Fibroblast of lung (primary cell): ENCODE results near the gene NOVA2. TPM values are rescaled to one million over a fixed set of nuclear protein-coding genes. Genes with fewer than 3 reads are reported as not detected.

Experiments used
- DNase-seq, 2 donors: peaks; one replicate each; pipeline versions ENCODE4 v3.0.0 to v3.0.0-alpha.2; 2010; ENCODE audit warnings: low read depth in 2 of 2
- H2AFZ ChIP-seq: 2 replicates; pipeline ENCODE4 v1.5.1; 2012; ENCODE audit warnings: low read length, control low read depth, inconsistent platforms
- H3K27ac ChIP-seq: 2 replicates; pipeline ENCODE4 v1.5.1; 2011; ENCODE audit warnings: low read length, control low read depth; ENCODE audit not compliant: insufficient read depth
- H3K27me3 ChIP-seq: 2 replicates; pipeline ENCODE4 v1.5.1; 2011; ENCODE audit warnings: mild to moderate bottlenecking, low read length; ENCODE audit not compliant: control insufficient read depth, insufficient read depth
- H3K36me3 ChIP-seq: 2 replicates; pipeline ENCODE4 v1.5.1; 2011; ENCODE audit warnings: low read length; ENCODE audit not compliant: control insufficient read depth, insufficient read depth
- H3K4me1 ChIP-seq: 2 replicates; pipeline ENCODE4 v1.5.1; 2011; ENCODE audit warnings: low read length; ENCODE audit not compliant: control insufficient read depth, insufficient read depth; ENCODE audit errors: extremely low read depth
- H3K4me2 ChIP-seq: 2 replicates; pipeline ENCODE4 v1.5.1; 2011; ENCODE audit warnings: low read length, control low read depth; ENCODE audit not compliant: insufficient read depth; ENCODE audit errors: extremely low read depth
- H3K4me3 ChIP-seq, 4 experiments: fragments of 200-600 bp in 1 of 4; sonication (generic) in 1 of 4; replicated peaks in 1 of 4; 2 replicates each; pipeline ENCODE4 v1.5.1; 2011 to 2016; ENCODE audit warnings: low read length in 4 of 4, low read depth in 3 of 4, mild to moderate bottlenecking in 3 of 4, control low read depth in 2 of 4, inconsistent platforms in 1 of 4, mixed read lengths in 1 of 4; ENCODE audit not compliant: insufficient read depth in 1 of 4; ENCODE audit errors: control extremely low read depth in 1 of 4
- H3K79me2 ChIP-seq: 2 replicates; pipeline ENCODE4 v1.5.1; 2012; ENCODE audit warnings: mild to moderate bottlenecking, low read length, inconsistent platforms; ENCODE audit not compliant: control insufficient read depth, insufficient read depth
- H3K9ac ChIP-seq: 2 replicates; pipeline ENCODE4 v1.5.1; 2011; ENCODE audit warnings: mild to moderate bottlenecking, low read length, control low read depth; ENCODE audit not compliant: insufficient read depth
- H3K9me3 ChIP-seq: 2 replicates; pipeline ENCODE4 v1.5.1; 2012; ENCODE audit warnings: low read depth, low read length; ENCODE audit not compliant: control insufficient read depth, insufficient read depth
- H4K20me1 ChIP-seq: 2 replicates; pipeline ENCODE4 v1.5.1; 2011; ENCODE audit warnings: low read length; ENCODE audit not compliant: control insufficient read depth, insufficient read depth; ENCODE audit errors: extremely low read depth
- EZH2 ChIP-seq: IDR thresholded peaks from 2 replicates; pipeline ENCODE4 v1.5.1; 2012; ENCODE audit warnings: low read length, control low read depth, mild to moderate bottlenecking; ENCODE audit errors: missing control alignments
- polyA plus RNA-seq, 2 donors: library from polyadenylated mRNA; depleted of rRNA in 1 of 2; stranded (reverse) in 1 of 2; unstranded in 1 of 2; fragments of >200 nt; gene quantifications; 2 replicates each; pipeline ENCODE4 v1.2.1, GENCODE V29; 2011 to 2012; ENCODE audit warnings: missing spikeins in 1 of 2
- total RNA-seq: library from RNA; depleted of rRNA; stranded (reverse); fragments of >200 nt; gene quantifications from 2 replicates; pipeline ENCODE4 v1.2.1, GENCODE V29; 2014
- TF ChIP-seq, protein P1 (sequence below), 2 donors: IDR thresholded peaks in 1 of 2; conservative IDR thresholded peaks in 1 of 2; 1 replicate in 1 of 2; 2 replicates in 1 of 2; pipeline ENCODE4 v1.5.1; 2011 to 2012; ENCODE audit warnings: low read length in 2 of 2, control low read depth in 1 of 2, inconsistent platforms in 1 of 2, low read depth in 1 of 2, mild to moderate bottlenecking in 1 of 2

Gene NOVA2
- total and polyA plus RNA-seq, 2 donors (not counting 1 experiment from before 2014, with no cell fraction given), result 0.01 TPM; not detected in 1

DNA sequence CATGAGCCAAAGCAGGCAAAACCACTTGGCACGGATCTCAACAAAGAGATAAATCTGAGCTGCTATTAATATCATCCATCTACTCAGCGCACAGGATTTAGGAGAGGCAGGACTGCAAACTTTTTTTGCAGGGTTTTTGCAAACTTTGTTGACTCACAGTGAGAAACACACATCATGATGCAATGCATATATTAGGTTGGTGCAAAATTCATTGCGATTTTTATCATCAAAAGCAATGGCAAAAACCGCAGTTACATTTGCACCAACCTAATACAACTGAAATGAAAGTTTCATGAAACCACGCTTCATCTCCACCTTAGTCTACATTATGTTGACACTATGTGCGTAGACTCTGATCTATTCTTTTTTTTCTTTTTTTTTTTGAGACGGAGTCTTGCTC, 4.5 kb upstream of the NOVA2 start:
- H3K4me1 ChIP-seq, result no peaks in the 10 kb centered on the region
- H3K4me2 ChIP-seq, result no peak overlapping the region
- H3K27ac ChIP-seq, result no peak overlapping the region
- H2AFZ ChIP-seq, result no peak overlapping the region
- H3K27me3 ChIP-seq, result peaks cover 17% of the 10 kb centered on the region
- no peaks in the 10 kb centered on the region for H3K79me2 ChIP-seq
- no peak for TF ChIP-seq EZH2
- TF ChIP-seq, protein P1, sequence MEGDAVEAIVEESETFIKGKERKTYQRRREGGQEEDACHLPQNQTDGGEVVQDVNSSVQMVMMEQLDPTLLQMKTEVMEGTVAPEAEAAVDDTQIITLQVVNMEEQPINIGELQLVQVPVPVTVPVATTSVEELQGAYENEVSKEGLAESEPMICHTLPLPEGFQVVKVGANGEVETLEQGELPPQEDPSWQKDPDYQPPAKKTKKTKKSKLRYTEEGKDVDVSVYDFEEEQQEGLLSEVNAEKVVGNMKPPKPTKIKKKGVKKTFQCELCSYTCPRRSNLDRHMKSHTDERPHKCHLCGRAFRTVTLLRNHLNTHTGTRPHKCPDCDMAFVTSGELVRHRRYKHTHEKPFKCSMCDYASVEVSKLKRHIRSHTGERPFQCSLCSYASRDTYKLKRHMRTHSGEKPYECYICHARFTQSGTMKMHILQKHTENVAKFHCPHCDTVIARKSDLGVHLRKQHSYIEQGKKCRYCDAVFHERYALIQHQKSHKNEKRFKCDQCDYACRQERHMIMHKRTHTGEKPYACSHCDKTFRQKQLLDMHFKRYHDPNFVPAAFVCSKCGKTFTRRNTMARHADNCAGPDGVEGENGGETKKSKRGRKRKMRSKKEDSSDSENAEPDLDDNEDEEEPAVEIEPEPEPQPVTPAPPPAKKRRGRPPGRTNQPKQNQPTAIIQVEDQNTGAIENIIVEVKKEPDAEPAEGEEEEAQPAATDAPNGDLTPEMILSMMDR (conservative IDR thresholded peaks at IDR 0.05 in 1 of 2, IDR thresholded peaks at IDR 0.05 in 1 of 2; ENCODE audit: low read depth in 1 of 2, low read length in 2 of 2), result no peak
- no peak overlapping the region for H3K4me3 ChIP-seq
- H3K36me3 ChIP-seq, result no peaks in the 10 kb centered on the region
- no peaks in the 10 kb centered on the region for H3K9me3 ChIP-seq
- H4K20me1 ChIP-seq, result no peaks in the 10 kb centered on the region
- no peak overlapping the region for H3K9ac ChIP-seq
- no peak for DNase-seq

DNA sequence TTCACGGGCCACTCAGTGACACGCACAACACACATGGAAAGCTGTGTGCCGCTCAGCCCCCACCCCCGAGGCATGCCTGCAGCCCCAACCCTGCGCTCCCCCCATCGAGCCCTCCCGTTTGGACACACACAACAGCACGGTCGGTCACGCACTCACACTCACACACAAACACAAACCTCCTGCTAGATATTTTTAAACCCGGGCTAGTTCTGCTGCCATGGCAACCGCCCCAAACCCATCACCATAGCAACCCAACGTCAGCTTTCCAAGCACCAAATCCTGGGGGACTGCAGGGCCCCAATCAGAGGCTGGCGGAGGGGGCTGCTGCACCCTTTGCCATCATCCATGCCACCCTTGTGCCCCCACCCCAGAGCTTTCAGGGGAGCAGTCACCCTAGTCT, 2.5 kb upstream of the NOVA2 start:
- H4K20me1 ChIP-seq, result no peaks in the 10 kb centered on the region
- no peak for TF ChIP-seq EZH2
- TF ChIP-seq, protein P1 (conservative IDR thresholded peaks at IDR 0.05 in 1 of 2, IDR thresholded peaks at IDR 0.05 in 1 of 2; ENCODE audit: low read depth in 1 of 2, low read length in 2 of 2), result no peak
- H3K36me3 ChIP-seq, result no peaks in the 10 kb centered on the region
- H3K9ac ChIP-seq, result no peak overlapping the region
- no peak overlapping the region for H3K4me3 ChIP-seq
- no peak overlapping the region for H3K27ac ChIP-seq
- DNase-seq, result peak in 1 of 2 donors; percentile 17
- no peaks in the 10 kb centered on the region for H3K79me2 ChIP-seq
- no peaks in the 10 kb centered on the region for H3K9me3 ChIP-seq
- no peak overlapping the region for H2AFZ ChIP-seq
- H3K4me1 ChIP-seq, result no peaks in the 10 kb centered on the region
- peaks cover 31% of the 10 kb centered on the region for H3K27me3 ChIP-seq
- H3K4me2 ChIP-seq, result no peak overlapping the region

GRCh38 chr19:45975306-45976070, 1.8 kb upstream of the NOVA2 start:
- Histone ChIP-seq H3K4me2 (no peak overlapping the region), H3K9ac (no peak overlapping the region), H3K4me1 (no peaks in the 10 kb centered on the region), H3K9me3 (no peaks in the 10 kb centered on the region), H3K27ac (no peak overlapping the region), H3K4me3 (no peak overlapping the region), H3K36me3 (no peaks in the 10 kb centered on the region), H3K79me2 (no peaks in the 10 kb centered on the region), H4K20me1 (no peaks in the 10 kb centered on the region), H3K27me3 (peaks cover 32% of the 10 kb centered on the region), H2AFZ (no peak overlapping the region)
- TF ChIP-seq, protein P1 (conservative IDR thresholded peaks at IDR 0.05 in 1 of 2, IDR thresholded peaks at IDR 0.05 in 1 of 2; ENCODE audit: low read depth in 1 of 2, low read length in 2 of 2), result no peak
- TF ChIP-seq EZH2, result no peak
- no peak for DNase-seq
